HL-60 (cell line): ENCODE data around the gene GRK2.

Experiments
- DNase-seq, 2 experiments: peaks; one replicate each; pipeline ENCODE4 v3.0.0-alpha.2; 2010 to 2020; ENCODE audit warnings: low read depth in 1 of 2, low spot score in 1 of 2
- H3K27ac ChIP-seq: fragments of 250-450 bp; sonication (Bioruptor Pico); replicated peaks from 2 replicates; pipeline ENCODE4 v1.5.1; 2020; ENCODE audit warnings: mild to moderate bottlenecking, moderate library complexity
- H3K27me3 ChIP-seq: fragments of 250-450 bp; sonication (Bioruptor Pico); 2 replicates; pipeline ENCODE4 v1.5.1; 2021; ENCODE audit warnings: mild to moderate bottlenecking, moderate library complexity; ENCODE audit not compliant: insufficient read depth, poor library complexity, severe bottlenecking
- H3K4me3 ChIP-seq: replicated peaks from 2 replicates; pipeline ENCODE4 v1.5.1; 2011; ENCODE audit warnings: mild to moderate bottlenecking, control low read depth, low read length; ENCODE audit not compliant: insufficient read depth
- GABPA ChIP-seq: IDR thresholded peaks from 2 replicates; pipeline ENCODE4 v1.6.1; 2012; ENCODE audit warnings: low read depth
- POLR2AphosphoS5 ChIP-seq: IDR thresholded peaks from 2 replicates; pipeline ENCODE4 v1.6.1; 2012; ENCODE audit warnings: low read depth
- SPI1 ChIP-seq: IDR thresholded peaks from 2 replicates; pipeline ENCODE4 v1.6.1; 2012; ENCODE audit warnings: low read depth, mild to moderate bottlenecking, borderline replicate concordance
- long read RNA-seq: library from polyadenylated mRNA; unstranded; transcript quantifications from one replicate; pipeline ENCODE4 v2.0.0, GENCODE V29; 2020
- TF ChIP-seq, protein P1 (sequence below): IDR thresholded peaks from 2 replicates; pipeline ENCODE4 v1.6.1; 2012; ENCODE audit warnings: low read depth; ENCODE audit not compliant: insufficient replicate concordance
- TF ChIP-seq, protein P2 (sequence below): IDR thresholded peaks from one replicate; pipeline ENCODE4 v1.5.1; 2011; ENCODE audit warnings: low read length, control low read depth, inconsistent platforms; ENCODE audit not compliant: insufficient read depth

GRK2 gene
- long read RNA-seq, transcript GRK2-201 (21 exons, 3,466 nt): major isoform, 41 of 315 reads
- long read RNA-seq, partial matches to known transcripts: 233 of 315 reads
- long read RNA-seq, other reads (novel, unspliced or antisense): 39 of 315 reads

DNA sequence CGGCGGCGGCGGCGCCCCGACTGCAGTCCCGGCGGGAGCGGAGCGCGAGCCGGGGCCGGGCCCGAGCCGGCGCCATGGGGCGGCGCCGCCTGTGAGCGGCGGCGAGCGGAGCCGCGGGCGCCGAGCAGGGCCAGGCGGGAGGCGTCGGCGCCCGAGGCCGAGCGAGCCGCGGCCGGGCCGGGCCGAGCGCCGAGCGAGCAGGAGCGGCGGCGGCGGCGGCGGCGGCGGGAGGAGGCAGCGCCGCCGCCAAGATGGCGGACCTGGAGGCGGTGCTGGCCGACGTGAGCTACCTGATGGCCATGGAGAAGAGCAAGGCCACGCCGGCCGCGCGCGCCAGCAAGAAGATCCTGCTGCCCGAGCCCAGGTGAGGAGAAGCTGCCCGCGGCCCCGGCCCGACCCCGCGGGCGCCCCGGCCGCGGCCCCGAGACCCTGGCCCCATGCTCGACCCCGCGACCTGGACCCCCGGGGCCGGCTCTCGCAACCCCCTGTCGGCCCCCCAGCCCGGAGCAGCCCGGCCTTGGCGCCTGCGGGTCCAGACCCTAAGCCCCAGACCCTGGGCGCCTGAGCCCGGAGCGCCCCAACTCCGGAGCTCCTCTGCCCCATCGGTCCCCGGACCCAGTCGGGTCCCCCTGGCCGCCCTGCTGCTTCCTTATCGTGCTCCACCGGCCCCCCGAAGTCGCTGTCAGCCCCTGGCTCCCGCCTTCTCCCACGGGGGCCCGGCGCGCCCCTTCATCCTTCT lies at the start of gene GRK2:
TSS of gene GRK2 (plus strand) at position 25 of the 739 bp plus-strand sequence. CDS start at position 252, 227 bp downstream.
- H3K4me3 ChIP-seq: peak within 1 kb of the TSS; percentile 67
- TF ChIP-seq SPI1 (no peak), POLR2AphosphoS5 (no peak; the same call in 1 of the 2 replicates), GABPA (no peak)
- TF ChIP-seq, protein P1, sequence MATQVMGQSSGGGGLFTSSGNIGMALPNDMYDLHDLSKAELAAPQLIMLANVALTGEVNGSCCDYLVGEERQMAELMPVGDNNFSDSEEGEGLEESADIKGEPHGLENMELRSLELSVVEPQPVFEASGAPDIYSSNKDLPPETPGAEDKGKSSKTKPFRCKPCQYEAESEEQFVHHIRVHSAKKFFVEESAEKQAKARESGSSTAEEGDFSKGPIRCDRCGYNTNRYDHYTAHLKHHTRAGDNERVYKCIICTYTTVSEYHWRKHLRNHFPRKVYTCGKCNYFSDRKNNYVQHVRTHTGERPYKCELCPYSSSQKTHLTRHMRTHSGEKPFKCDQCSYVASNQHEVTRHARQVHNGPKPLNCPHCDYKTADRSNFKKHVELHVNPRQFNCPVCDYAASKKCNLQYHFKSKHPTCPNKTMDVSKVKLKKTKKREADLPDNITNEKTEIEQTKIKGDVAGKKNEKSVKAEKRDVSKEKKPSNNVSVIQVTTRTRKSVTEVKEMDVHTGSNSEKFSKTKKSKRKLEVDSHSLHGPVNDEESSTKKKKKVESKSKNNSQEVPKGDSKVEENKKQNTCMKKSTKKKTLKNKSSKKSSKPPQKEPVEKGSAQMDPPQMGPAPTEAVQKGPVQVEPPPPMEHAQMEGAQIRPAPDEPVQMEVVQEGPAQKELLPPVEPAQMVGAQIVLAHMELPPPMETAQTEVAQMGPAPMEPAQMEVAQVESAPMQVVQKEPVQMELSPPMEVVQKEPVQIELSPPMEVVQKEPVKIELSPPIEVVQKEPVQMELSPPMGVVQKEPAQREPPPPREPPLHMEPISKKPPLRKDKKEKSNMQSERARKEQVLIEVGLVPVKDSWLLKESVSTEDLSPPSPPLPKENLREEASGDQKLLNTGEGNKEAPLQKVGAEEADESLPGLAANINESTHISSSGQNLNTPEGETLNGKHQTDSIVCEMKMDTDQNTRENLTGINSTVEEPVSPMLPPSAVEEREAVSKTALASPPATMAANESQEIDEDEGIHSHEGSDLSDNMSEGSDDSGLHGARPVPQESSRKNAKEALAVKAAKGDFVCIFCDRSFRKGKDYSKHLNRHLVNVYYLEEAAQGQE: peak; percentile 41
- TF ChIP-seq, protein P2, sequence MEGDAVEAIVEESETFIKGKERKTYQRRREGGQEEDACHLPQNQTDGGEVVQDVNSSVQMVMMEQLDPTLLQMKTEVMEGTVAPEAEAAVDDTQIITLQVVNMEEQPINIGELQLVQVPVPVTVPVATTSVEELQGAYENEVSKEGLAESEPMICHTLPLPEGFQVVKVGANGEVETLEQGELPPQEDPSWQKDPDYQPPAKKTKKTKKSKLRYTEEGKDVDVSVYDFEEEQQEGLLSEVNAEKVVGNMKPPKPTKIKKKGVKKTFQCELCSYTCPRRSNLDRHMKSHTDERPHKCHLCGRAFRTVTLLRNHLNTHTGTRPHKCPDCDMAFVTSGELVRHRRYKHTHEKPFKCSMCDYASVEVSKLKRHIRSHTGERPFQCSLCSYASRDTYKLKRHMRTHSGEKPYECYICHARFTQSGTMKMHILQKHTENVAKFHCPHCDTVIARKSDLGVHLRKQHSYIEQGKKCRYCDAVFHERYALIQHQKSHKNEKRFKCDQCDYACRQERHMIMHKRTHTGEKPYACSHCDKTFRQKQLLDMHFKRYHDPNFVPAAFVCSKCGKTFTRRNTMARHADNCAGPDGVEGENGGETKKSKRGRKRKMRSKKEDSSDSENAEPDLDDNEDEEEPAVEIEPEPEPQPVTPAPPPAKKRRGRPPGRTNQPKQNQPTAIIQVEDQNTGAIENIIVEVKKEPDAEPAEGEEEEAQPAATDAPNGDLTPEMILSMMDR: no peak
- no peaks in the 10 kb centered on the region for H3K27me3 ChIP-seq
- peak in 1 of 2 experiments; percentile 53 for DNase-seq
- peak within 1 kb of the TSS; percentile 100 for H3K27ac ChIP-seq

DNA sequence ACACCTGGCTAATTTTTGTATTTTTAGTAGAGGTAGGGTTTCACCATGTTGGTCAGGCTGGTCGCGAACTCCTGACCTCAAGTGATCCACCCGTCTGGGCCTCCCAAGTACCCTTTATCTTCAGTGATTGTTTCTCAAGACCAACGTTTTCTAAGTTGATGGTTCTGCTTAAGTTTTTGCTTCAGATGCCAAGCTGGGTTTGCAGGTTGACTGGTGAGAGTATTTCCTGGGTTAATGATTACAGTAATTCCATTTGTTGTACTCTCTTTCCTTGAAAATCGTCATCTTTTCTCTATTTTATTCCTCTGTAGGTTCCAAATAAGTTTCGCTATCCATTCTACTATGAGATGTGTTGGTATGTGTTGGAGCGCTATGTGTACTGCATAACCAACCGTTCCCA lies 38.5 kb upstream of the GRK2 start:
- Histone ChIP-seq H3K27ac (no peak overlapping the region), H3K4me3 (no peak overlapping the region), H3K27me3 (no peaks in the 10 kb centered on the region)
- TF ChIP-seq SPI1: no peak
- TF ChIP-seq, protein P2: no peak
- TF ChIP-seq POLR2AphosphoS5: no peak
- TF ChIP-seq, protein P1: no peak
- TF ChIP-seq GABPA: no peak
- DNase-seq: no peak

DNA sequence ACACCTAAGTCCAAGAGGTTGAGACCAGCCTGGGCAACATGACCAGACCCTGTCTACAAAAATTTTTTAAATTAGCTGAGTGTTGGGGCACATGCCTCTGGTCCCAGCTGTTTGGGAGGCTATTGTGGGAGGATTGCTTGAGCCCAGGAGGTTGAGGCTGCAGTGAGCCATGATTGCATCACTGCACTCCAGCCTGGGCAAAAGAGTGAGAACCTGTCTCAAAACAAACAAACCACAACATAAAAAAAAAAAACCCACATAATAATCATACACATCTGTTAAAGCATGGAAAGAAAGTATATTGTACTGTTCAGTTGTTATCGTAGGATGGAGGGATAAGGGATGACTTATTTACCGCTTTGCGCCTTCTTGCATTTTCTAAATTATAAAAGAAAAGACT lies 35.9 kb upstream of the GRK2 start:
- Histone ChIP-seq H3K27me3 (no peaks in the 10 kb centered on the region), H3K4me3 (no peak overlapping the region), H3K27ac (no peak overlapping the region)
- TF ChIP-seq GABPA: no peak
- TF ChIP-seq, protein P2: no peak
- TF ChIP-seq, protein P1: no peak
- no peak for TF ChIP-seq SPI1
- no peak for TF ChIP-seq POLR2AphosphoS5
- DNase-seq: no peak
